ENCODE results near the gene GPD2. TPM values are rescaled to one million over a fixed set of nuclear protein-coding genes. Genes with fewer than 3 reads are reported as not detected.

The GPD2 gene
- total and polyA plus RNA-seq, 2 of the 8 experiments (the other 6 are each of a cell fraction or from before 2014, with no cell fraction given) = 8.4 to 43.1 TPM

- no peaks in the 10 kb centered on the region for H3K79me2 ChIP-seq (ENCODE audit: control insufficient read depth in 1 of 2, insufficient read depth in 2 of 2, low read length in 2 of 2)
- H3K79me1 ChIP-seq (ENCODE audit: low read depth, low read length) = no peaks in the 10 kb centered on the region
- H2BK120ac ChIP-seq (replicated peaks; ENCODE audit: low read depth, low read length) = no peak overlapping the region
- no peak overlapping the region for H3K14ac ChIP-seq (ENCODE audit: insufficient read length)
- H4K91ac ChIP-seq (replicated peaks; ENCODE audit: insufficient read length, low read length) = no peak overlapping the region
- ChIA-PET CTCF (ENCODE audit: partially characterized antibody) (no interaction called here), POLR2A (ENCODE audit: partially characterized antibody) (no interaction called here)
- no peak overlapping the region for H3K27ac ChIP-seq (ENCODE audit: low read depth, low read length)
- no peaks in the 10 kb centered on the region for H3K9me3 ChIP-seq (ENCODE audit: insufficient read depth in 2 of 2, low read depth in 1 of 2, low read length in 1 of 2)
- H4K20me1 ChIP-seq (replicated peaks in 1 of 2; ENCODE audit: control insufficient read depth in 1 of 2, insufficient read depth in 2 of 2, low read length in 2 of 2) = no peaks in the 10 kb centered on the region
- no peak overlapping the region for H2BK15ac ChIP-seq (ENCODE audit: low read length)
- H4K8ac ChIP-seq (ENCODE audit: extremely low read depth, insufficient read depth, low read length) = no peak overlapping the region
- H4K5ac ChIP-seq (ENCODE audit: insufficient read length, low read depth, low read length) = no peak overlapping the region
- no peak overlapping the region for H3K18ac ChIP-seq (ENCODE audit: extremely low read depth, low read length)
- H3K23me2 ChIP-seq (ENCODE audit: low read depth, low read length) = no peaks in the 10 kb centered on the region
- H2AK5ac ChIP-seq (ENCODE audit: low read depth, low read length) = no peak overlapping the region
- H2BK5ac ChIP-seq (ENCODE audit: low read depth, low read length) = no peak overlapping the region
- no peaks in the 10 kb centered on the region for H3K27me3 ChIP-seq (replicated peaks in 1 of 4; ENCODE audit: control insufficient read depth in 3 of 4, extremely low read depth in 1 of 4, insufficient read depth in 3 of 4, low read length in 3 of 4)
- DNase-seq (ENCODE audit: low read depth in 1 of 2, low spot score in 2 of 2) (no peak), FAIRE-seq (no peak)
- H2BK20ac ChIP-seq (ENCODE audit: low read length) = no peak overlapping the region
- 100% methylated on average over 1 of the region's 1 CpG; no CpG with 5 or more reads in 1 of the 2 experiments for WGBS, 2 experiments (ENCODE audit: extremely low coverage in 1 of 2, insufficient coverage in 1 of 2, insufficient read length in 1 of 2, insufficient replicate concordance in 2 of 2, low coverage in 1 of 2, low lambda C conversion rate in 2 of 2, missing lambda C conversion rate in 1 of 2)
- no peak overlapping the region for H3K4me2 ChIP-seq (ENCODE audit: insufficient read depth in 1 of 2, low read depth in 2 of 2, low read length in 2 of 2)
- no peaks in the 10 kb centered on the region for H3K36me3 ChIP-seq (ENCODE audit: control insufficient read depth in 2 of 4, insufficient read depth in 4 of 4, low read length in 3 of 4)
- no peak overlapping the region for H3K56ac ChIP-seq (replicated peaks; ENCODE audit: insufficient read length, low read depth, low read length)
- no peak overlapping the region for H3K23ac ChIP-seq (ENCODE audit: insufficient read length)
- no peaks in the 10 kb centered on the region for H3K4me1 ChIP-seq (replicated peaks in 1 of 4; ENCODE audit: control insufficient read depth in 3 of 4, insufficient read depth in 4 of 4, low read length in 3 of 4)
- H3K4ac ChIP-seq (replicated peaks; ENCODE audit: insufficient read length, low read depth, low read length) = no peak overlapping the region
- H3K4me3 ChIP-seq (ENCODE audit: extremely low read depth in 1 of 4, insufficient read depth in 2 of 4, low read depth in 3 of 4, low read length in 4 of 4) = no peak overlapping the region
- H3K9ac ChIP-seq (replicated peaks in 1 of 4; ENCODE audit: extremely low read depth in 1 of 4, low read depth in 3 of 4, low read length in 3 of 4) = no peak overlapping the region
- no peak overlapping the region for H2BK12ac ChIP-seq (ENCODE audit: low read depth, low read length)
- H2AFZ ChIP-seq (ENCODE audit: low read length) = no peak overlapping the region
- no peak for TF ChIP-seq RAD21 (IDR thresholded peaks at IDR 0.05 in 1 of 2, conservative IDR thresholded peaks at IDR 0.05 in 1 of 2; ENCODE audit: low read depth in 2 of 2, low read length in 2 of 2)
These were observed 53.0 kb downstream of the GPD2 start for GRCh38 chr2:156489195-156489594.

All from H1 (cell line).